ENCODE data around the gene MAN2A2.
A peak's percentile ranks its signal among the peaks of the same experiment; 100 is the strongest.

MAN2A2 gene

GRCh38 chr15:90942354-90943120 is 39.4 kb downstream of the MAN2A2 start:
- DNase-seq (ENCODE audit: low read depth in 2 of 2), result no peak

DNA sequence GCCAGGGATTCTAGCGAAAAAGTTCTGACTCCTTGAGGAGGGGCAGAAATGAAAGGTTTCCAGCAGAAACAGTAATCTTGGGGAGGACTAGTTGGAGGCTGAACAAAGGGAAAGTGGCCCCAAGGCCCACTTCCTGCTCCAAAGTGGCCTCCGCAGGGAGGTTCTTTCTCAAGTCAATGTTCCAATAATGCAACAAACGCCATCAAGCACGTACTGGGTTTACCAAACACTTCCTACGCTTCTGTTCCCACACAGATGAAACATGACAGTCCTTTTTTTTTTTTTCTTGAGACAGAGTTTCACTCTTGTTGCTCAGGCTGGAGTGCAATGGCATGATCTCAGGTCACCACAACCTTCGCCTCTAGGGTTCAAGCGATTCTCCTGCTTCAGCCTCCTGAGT is 42.0 kb downstream of the MAN2A2 start:
- no peak for DNase-seq (ENCODE audit: low read depth in 2 of 2)

- DNase-seq (ENCODE audit: low read depth in 2 of 2), result no peak
Measured at GRCh38 chr15:90946538-90946937, 43.4 kb downstream of the MAN2A2 start.

DNA sequence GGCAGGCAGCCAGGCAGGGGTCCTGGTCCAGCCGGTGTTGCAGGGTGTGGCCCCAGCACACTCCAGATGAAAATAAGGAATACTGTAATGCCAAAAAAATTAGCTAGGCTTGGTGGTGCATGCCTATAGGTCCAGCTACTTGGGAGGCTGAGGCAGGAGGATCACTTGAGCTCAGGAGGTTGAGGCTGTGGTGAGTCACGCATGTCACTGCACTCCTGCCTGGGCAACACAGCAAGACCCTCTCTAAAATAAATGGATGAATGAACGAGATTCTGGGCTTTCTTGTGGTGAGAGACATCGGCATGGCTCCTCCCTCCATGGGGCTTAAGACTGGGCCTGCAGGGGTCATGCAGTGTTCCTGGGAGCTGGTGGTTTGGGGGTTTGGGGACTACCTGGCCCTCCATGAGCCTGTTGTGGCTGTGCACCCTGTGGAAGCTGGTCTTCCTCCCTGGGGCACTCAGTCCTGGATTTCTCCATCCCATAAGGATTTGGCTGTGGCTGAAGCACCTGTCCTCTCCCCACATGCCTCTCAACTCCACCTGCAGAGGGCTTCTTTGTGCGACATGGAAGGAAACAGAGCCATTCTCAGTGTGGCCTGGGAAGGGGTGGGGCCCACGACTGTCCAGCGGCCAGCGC is 44.0 kb downstream of the MAN2A2 start:
- no peak for DNase-seq (ENCODE audit: low read depth in 2 of 2)

- no peak for DNase-seq (ENCODE audit: low read depth in 2 of 2)
Measured at GRCh38 chr15:90947577-90948357, 44.7 kb downstream of the MAN2A2 start.

DNA sequence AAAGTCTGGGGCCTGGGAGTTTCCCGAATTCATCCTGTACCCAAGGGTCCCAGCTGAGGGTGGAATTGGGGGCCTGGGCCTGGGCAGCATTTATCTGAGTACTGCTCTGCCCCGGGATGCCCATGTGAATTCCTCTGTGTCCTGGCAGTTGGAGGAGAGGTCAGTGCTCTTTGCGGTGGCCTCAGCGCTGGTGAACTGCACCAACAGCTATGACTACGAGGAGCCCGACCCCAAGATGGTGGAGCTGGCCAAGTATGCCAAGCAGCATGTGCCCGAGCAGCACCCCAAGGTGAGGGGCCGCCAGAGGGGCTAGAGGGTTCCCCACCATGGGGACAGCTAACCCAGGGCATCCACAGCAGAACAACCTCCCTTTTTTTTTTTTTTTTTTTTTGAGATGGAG is 45.4 kb downstream of the MAN2A2 start:
- DNase-seq (ENCODE audit: low read depth in 2 of 2), result no peak

- DNase-seq (ENCODE audit: low read depth in 2 of 2), result no peak
Measured at GRCh38 chr15:90949979-90950675, 47.0 kb downstream of the MAN2A2 start.

GRCh38 chr15:90950676-90951075 is 47.6 kb downstream of the MAN2A2 start:
- DNase-seq (ENCODE audit: low read depth in 2 of 2), result no peak

DNA sequence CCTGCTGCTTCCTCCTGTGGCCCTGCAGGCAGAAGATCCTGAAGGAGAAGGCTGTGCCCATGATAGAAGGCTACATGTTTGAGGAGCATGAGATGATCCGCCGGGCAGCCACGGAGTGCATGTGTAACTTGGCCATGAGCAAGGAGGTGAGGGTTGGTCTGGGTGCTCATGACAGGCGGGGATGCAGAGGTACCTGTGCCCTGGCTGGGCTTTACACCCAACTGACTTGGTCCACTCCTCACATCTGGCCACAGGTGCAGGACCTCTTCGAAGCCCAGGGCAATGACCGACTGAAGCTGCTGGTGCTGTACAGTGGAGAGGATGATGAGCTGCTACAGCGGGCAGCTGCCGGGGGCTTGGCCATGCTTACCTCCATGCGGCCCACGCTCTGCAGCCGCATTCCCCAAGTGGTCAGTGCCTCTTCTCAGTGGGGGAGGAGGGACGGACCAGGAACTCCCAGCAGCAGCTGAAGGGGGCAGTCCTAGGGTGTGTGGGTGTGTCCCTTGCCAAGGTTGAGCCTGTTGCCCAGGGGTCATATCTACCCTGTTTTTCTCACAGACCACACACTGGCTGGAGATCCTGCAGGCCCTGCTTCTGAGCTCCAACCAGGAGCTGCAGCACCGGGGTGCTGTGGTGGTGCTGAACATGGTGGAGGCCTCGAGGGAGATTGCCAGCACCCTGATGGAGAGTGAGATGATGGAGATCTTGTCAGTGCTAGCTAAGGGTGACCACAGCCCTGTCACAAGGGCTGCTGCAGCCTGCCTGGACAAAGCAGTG is 50.0 kb downstream of the MAN2A2 start:
- no peak for DNase-seq (ENCODE audit: low read depth in 2 of 2)

GRCh38 chr15:90953947-90954711 is 51.0 kb downstream of the MAN2A2 start:
- no peak for DNase-seq (ENCODE audit: low read depth in 2 of 2)

DNA sequence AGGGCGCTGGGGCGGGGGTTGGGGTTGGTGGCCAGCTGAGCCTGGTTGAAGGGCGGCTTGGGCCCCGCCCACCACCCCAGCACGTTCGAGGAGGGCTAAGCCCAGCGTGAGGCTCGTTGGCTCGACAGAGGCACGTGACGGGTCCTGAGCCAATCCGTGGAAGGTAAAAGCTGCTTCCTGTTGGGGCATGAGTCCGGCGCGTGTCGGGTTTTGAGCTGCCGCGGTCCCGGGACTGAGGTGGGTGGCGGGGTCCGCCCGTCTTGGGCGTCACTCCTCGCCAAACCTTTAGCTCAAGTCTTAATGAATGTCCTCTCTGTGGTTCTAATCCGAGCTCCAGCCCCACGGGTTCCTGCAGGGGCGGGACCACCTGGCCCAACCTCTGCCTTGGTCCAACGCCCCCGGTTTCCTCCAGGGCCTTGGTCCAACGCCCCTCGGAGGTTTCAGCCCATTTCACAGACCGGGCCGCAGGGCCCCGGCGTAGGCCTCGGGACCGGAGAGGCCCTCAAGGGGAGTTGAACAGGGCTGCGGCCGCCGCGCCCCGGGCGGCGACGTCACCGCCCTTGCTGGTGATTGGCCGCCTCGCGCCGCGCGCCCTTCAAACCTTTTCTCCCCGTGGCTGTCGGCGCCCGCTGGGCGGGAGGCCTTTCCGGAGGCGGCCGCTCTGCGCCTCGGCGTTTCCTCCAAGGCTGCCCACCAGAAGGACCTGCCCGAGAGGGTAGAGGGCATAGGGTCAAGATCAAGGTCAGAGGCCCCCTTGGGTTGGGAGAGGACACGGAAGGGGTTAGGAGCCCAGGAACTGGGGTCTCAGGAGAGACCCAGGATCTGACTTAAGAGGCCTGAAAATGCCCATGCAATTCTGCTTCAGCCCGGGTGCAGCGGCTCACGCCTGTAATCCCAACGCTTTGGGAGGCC is 51.9 kb downstream of the MAN2A2 start, which contains the start of gene RCCD1:
Gene RCCD1 (plus strand): TSS at position 173 of the 912 bp plus-strand sequence. CDS start 1,851 bp downstream, outside the sequence.
- peak; percentile 76 to 91 for DNase-seq (ENCODE audit: low read depth in 2 of 2)

- DNase-seq (ENCODE audit: low read depth in 2 of 2), result no peak
Measured at GRCh38 chr15:90955624-90956273, 52.6 kb downstream of the MAN2A2 start.

- DNase-seq (ENCODE audit: low read depth in 2 of 2), result peak in 1 of 2 experiments; percentile 50
Measured at GRCh38 chr15:90956274-90957030, 53.4 kb downstream of the MAN2A2 start.

- no peak for DNase-seq (ENCODE audit: low read depth in 2 of 2)
Measured at GRCh38 chr15:90957031-90957790, 54.1 kb downstream of the MAN2A2 start.

DNA sequence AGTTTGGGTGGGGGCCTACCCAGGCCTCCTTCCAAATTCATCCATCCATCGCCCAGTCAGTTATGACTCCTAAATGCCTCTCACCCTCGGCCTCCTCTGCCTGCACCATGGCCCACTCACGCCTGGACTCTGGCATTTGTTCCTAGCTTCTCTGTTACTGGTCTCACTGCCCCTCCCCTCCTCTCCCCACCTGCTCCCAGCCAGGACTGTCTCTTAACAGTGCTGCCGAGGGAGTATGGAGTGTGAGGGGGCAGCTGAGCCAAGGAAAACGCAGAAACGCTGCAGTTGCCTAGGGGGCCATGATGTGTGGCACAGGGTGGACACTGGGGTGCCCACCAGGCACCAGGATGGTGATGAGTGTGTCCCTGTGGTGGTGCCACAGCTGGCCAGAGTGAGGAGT is 54.7 kb downstream of the MAN2A2 start:
- no peak for DNase-seq (ENCODE audit: low read depth in 2 of 2)

- no peak for DNase-seq (ENCODE audit: low read depth in 2 of 2)
Measured at GRCh38 chr15:90959028-90959595, 56.0 kb downstream of the MAN2A2 start.

DNA sequence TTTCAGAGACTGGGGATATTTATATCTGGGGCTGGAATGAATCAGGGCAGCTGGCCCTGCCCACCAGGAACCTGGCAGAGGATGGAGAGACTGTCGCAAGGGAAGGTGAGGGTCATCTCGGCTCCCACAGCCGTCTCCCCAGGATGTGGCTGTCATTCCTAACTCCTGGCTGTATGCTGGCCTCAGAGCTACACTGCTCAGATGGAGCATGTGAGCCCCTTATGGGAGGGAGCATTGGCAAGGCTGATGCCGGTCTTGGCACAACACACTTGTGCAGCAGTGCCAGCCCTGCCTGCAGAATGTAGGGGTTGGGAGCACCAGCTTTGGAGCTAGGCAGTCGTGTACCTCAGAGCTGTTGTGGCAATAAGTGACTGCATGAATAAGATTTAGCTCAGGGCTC is 56.8 kb downstream of the MAN2A2 start:
- no peak for DNase-seq (ENCODE audit: low read depth in 2 of 2)
